WTC11 (cell line): ENCODE results near the gene MYH10. TPM values are rescaled to one million over a fixed set of nuclear protein-coding genes. Genes with fewer than 3 reads are reported as not detected.
A peak's percentile ranks its signal among the peaks of the same experiment; 100 is the strongest.

Experiments used
- ATAC-seq: fragments of 200-7000 bp; cut with Tn5 transposase; 2 replicates; pipeline ENCODE4 v1.10.0; 2021; ENCODE audit warnings: mild to moderate bottlenecking, moderate library complexity
- CTCF ChIA-PET: fragments of 300-600 bp; sonication (Branson Sonifier 250); formaldehyde crosslinking; loops from one replicate; lab custom pipeline; 2021; ENCODE audit warnings: antibody characterized with exemption; lab: Charles Lee
- POLR2A ChIA-PET: fragments of 350-600 bp; sonication (Branson Sonifier 250); formaldehyde crosslinking; loops from one replicate; lab custom pipeline; 2021; ENCODE audit warnings: antibody characterized with exemption; lab: Charles Lee
- DNase-seq: peaks from one replicate; pipeline ENCODE4 v3.0.0; 2021; ENCODE audit warnings: low spot score
- H3K27ac Mint-ChIP-seq: 2 replicates; pipeline ENCODE4 v1.8.0; 2021; ENCODE audit warnings: mixed read lengths
- H3K27me3 Mint-ChIP-seq: 2 replicates; pipeline ENCODE4 v1.8.0; 2021; ENCODE audit warnings: low read depth, mild to moderate bottlenecking, moderate library complexity, mixed read lengths
- H3K36me3 Mint-ChIP-seq: 2 replicates; pipeline ENCODE4 v1.8.0; 2021; ENCODE audit warnings: mixed read lengths
- H3K4me1 Mint-ChIP-seq: 2 replicates; pipeline ENCODE4 v1.8.0; 2022; ENCODE audit warnings: mixed read lengths
- H3K4me3 Mint-ChIP-seq: 2 replicates; pipeline ENCODE4 v1.8.0; 2021; ENCODE audit warnings: mild to moderate bottlenecking, moderate library complexity, mixed read lengths
- H3K9me3 Mint-ChIP-seq: 2 replicates; pipeline ENCODE4 v1.8.0; 2021; ENCODE audit warnings: mixed read lengths
- ATF1 ChIP-seq: sonication (generic); formaldehyde crosslinking; IDR thresholded peaks from 2 replicates; pipeline ENCODE4 v1.8.1; 2023; ENCODE audit warnings: mild to moderate bottlenecking, moderate library complexity, missing genetic modification reagents
- CBFB ChIP-seq: sonication (generic); formaldehyde crosslinking; IDR thresholded peaks from 2 replicates; pipeline ENCODE4 v1.8.1; 2022; ENCODE audit warnings: mild to moderate bottlenecking, low read depth, missing genetic modification reagents
- ELF4 ChIP-seq: sonication (generic); formaldehyde crosslinking; IDR thresholded peaks from 2 replicates; pipeline ENCODE4 v1.8.1; 2022; ENCODE audit warnings: low read depth, mild to moderate bottlenecking, moderate library complexity, missing genetic modification reagents
- FOXK1 ChIP-seq: sonication (generic); formaldehyde crosslinking; IDR thresholded peaks from 2 replicates; pipeline ENCODE4 v1.8.0; 2022; ENCODE audit warnings: mild to moderate bottlenecking, moderate library complexity, missing genetic modification reagents
- HMGA2 ChIP-seq: fragments of 250-450 bp; sonication (Bioruptor Pico); IDR thresholded peaks from 2 replicates; pipeline ENCODE4 v1.4.0; 2021; ENCODE audit warnings: mild to moderate bottlenecking, moderate library complexity
- JUN ChIP-seq: sonication (generic); formaldehyde crosslinking; IDR thresholded peaks from 2 replicates; pipeline ENCODE4 v1.8.0; 2023; ENCODE audit warnings: mild to moderate bottlenecking, missing genetic modification reagents
- NFYB ChIP-seq: sonication (generic); formaldehyde crosslinking; conservative IDR thresholded peaks from 2 replicates; pipeline ENCODE4 v1.8.0; 2022; ENCODE audit warnings: low read depth, missing genetic modification reagents
- SP1 ChIP-seq: sonication (generic); formaldehyde crosslinking; conservative IDR thresholded peaks from 2 replicates; pipeline ENCODE4 v1.8.1; 2022; ENCODE audit warnings: missing genetic modification reagents
- TEAD4 ChIP-seq: sonication (generic); formaldehyde crosslinking; IDR thresholded peaks from 2 replicates; pipeline ENCODE4 v1.8.0; 2022; ENCODE audit warnings: mild to moderate bottlenecking, missing genetic modification reagents
- TP53 ChIP-seq: sonication (generic); formaldehyde crosslinking; IDR thresholded peaks from 2 replicates; pipeline ENCODE4 v1.8.1; 2023; ENCODE audit warnings: mild to moderate bottlenecking, missing genetic modification reagents
- ZNF219 ChIP-seq: sonication (generic); formaldehyde crosslinking; IDR thresholded peaks from 2 replicates; pipeline ENCODE4 v1.8.0; 2023; ENCODE audit warnings: missing genetic modification reagents, mild to moderate bottlenecking, borderline replicate concordance
- total RNA-seq: library from RNA; stranded (reverse); gene quantifications from 3 replicates; pipeline ENCODE4 v1.2.3, GENCODE V29; 2021
- TF ChIP-seq, protein P1 (sequence below): sonication (generic); formaldehyde crosslinking; IDR thresholded peaks from 2 replicates; pipeline ENCODE4 v1.8.0; 2022; ENCODE audit warnings: missing genetic modification reagents
- TF ChIP-seq, protein P2 (sequence below): sonication (generic); formaldehyde crosslinking; IDR thresholded peaks from 2 replicates; pipeline ENCODE4 v1.8.1; 2023; ENCODE audit warnings: mild to moderate bottlenecking, moderate library complexity, missing genetic modification reagents
- TF ChIP-seq, protein P3 (sequence below): fragments of 200-600 bp; IDR thresholded peaks from 2 replicates; pipeline ENCODE4 v1.8.0; 2022; ENCODE audit warnings: antibody characterized with exemption
- TF ChIP-seq, protein P4 (sequence below): sonication (generic); formaldehyde crosslinking; IDR thresholded peaks from 2 replicates; pipeline ENCODE4 v1.8.1; 2023; ENCODE audit warnings: mild to moderate bottlenecking, missing genetic modification reagents, moderate library complexity
- TF ChIP-seq, protein P5 (sequence below): sonication (generic); formaldehyde crosslinking; IDR thresholded peaks from 2 replicates; pipeline ENCODE4 v1.8.0; 2023; ENCODE audit warnings: missing genetic modification reagents, mild to moderate bottlenecking, borderline replicate concordance

The MYH10 gene
- total RNA-seq, 1 experiment from 2014 or later = 231 TPM

DNA sequence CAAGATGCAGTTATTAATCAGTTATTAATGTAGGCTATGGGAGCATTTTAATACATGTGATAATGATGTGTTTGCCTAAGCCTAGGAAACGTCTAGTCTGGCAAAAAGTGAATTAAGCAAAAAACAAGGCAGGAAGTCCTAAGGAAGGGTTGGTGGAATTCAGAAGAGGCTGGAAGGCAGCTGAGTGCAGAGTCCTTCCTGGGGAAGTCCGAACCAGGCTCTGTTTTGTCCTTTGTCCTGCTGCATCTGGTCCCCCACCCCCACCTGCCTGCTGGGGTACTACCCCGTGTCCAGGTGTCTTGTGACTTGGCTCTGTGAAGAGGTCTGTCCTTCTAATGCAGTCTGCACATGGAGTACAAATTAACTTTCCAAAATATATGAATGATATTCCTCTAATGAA, 1.5 kb upstream of the MYH10 start:
- H3K36me3 Mint-ChIP-seq = 0 out of 2 replicates have a peak, but pooled peaks cover 2% of the 10 kb centered on the region
- ChIA-PET CTCF (interaction anchor here (0.6 to 3.9 kb wide), 4 partner anchors 11 to 114 kb away, joined by 3 to 21 read pairs (median 12); no protein-coding TSS in a partner anchor), POLR2A (no interaction called here)
- peaks cover 25% of the 10 kb centered on the region for H3K4me1 Mint-ChIP-seq
- no peaks in the 10 kb centered on the region for H3K9me3 Mint-ChIP-seq
- DNase-seq (peak; percentile 46), ATAC-seq (no peak)
- H3K27me3 Mint-ChIP-seq = no peaks in the 10 kb centered on the region
- TF ChIP-seq NFYB (no peak), CBFB (CRISPR knock-in tag) (no peak), ZNF219 (CRISPR knock-in tag) (no peak)
- TF ChIP-seq, protein P1, sequence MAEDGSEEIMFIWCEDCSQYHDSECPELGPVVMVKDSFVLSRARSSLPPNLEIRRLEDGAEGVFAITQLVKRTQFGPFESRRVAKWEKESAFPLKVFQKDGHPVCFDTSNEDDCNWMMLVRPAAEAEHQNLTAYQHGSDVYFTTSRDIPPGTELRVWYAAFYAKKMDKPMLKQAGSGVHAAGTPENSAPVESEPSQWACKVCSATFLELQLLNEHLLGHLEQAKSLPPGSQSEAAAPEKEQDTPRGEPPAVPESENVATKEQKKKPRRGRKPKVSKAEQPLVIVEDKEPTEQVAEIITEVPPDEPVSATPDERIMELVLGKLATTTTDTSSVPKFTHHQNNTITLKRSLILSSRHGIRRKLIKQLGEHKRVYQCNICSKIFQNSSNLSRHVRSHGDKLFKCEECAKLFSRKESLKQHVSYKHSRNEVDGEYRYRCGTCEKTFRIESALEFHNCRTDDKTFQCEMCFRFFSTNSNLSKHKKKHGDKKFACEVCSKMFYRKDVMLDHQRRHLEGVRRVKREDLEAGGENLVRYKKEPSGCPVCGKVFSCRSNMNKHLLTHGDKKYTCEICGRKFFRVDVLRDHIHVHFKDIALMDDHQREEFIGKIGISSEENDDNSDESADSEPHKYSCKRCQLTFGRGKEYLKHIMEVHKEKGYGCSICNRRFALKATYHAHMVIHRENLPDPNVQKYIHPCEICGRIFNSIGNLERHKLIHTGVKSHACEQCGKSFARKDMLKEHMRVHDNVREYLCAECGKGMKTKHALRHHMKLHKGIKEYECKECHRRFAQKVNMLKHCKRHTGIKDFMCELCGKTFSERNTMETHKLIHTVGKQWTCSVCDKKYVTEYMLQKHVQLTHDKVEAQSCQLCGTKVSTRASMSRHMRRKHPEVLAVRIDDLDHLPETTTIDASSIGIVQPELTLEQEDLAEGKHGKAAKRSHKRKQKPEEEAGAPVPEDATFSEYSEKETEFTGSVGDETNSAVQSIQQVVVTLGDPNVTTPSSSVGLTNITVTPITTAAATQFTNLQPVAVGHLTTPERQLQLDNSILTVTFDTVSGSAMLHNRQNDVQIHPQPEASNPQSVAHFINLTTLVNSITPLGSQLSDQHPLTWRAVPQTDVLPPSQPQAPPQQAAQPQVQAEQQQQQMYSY (CRISPR knock-in tag) = peak; percentile 93
- TF ChIP-seq, all 79 proteins: peak for 1
- Mint-ChIP-seq H3K27ac (peak overlapping the region; percentile 74), H3K4me3 (peak overlapping the region; percentile 82)

DNA sequence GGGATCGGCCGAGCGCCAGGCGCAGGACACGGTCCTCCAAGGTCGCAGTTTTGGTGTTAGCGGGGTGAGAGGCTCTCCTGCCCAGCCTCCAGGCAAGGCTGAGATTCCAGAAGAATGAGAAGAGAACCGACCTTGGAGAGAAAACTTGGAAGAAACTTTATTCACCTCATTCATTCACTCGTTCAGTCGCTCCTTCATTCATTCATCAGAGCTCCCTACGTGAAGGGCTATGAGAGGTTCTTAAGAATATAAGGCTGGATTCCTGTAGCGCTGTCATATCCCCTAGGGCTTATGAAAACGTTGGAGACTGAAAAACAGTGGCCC, 991 bp upstream of the MYH10 start:
- H3K4me1 Mint-ChIP-seq = peaks cover 26% of the 10 kb centered on the region
- peak overlapping the region; percentile 92 for H3K27ac Mint-ChIP-seq
- 0 out of 2 replicates have a peak, but pooled peaks cover 2% of the 10 kb centered on the region for H3K36me3 Mint-ChIP-seq
- CTCF ChIA-PET = interaction anchor here (1.1 to 3.9 kb wide), 7 partner anchors 12 to 195 kb away, joined by 3 to 21 read pairs (median 7); no protein-coding TSS in a partner anchor
- H3K4me3 Mint-ChIP-seq = peak overlapping the region; percentile 82
- no peak for DNase-seq
- no peaks in the 10 kb centered on the region for H3K9me3 Mint-ChIP-seq
- no peak for TF ChIP-seq ATF1 (CRISPR knock-in tag)
- TF ChIP-seq, protein P2, sequence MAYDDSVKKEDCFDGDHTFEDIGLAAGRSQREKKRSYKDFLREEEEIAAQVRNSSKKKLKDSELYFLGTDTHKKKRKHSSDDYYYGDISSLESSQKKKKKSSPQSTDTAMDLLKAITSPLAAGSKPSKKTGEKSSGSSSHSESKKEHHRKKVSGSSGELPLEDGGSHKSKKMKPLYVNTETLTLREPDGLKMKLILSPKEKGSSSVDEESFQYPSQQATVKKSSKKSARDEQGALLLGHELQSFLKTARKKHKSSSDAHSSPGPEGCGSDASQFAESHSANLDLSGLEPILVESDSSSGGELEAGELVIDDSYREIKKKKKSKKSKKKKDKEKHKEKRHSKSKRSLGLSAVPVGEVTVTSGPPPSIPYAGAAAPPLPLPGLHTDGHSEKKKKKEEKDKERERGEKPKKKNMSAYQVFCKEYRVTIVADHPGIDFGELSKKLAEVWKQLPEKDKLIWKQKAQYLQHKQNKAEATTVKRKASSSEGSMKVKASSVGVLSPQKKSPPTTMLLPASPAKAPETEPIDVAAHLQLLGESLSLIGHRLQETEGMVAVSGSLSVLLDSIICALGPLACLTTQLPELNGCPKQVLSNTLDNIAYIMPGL (CRISPR knock-in tag) = 0 out of 2 replicates have a peak, but pooled peaks have one; percentile 17
- POLR2A ChIA-PET = interaction anchor here (0.9 to 3.2 kb wide), 4 partner anchors 12 to 108 kb away, joined by 3 to 25 read pairs (median 7); no protein-coding TSS in a partner anchor
- H3K27me3 Mint-ChIP-seq = no peaks in the 10 kb centered on the region
- no peak for ATAC-seq

DNA sequence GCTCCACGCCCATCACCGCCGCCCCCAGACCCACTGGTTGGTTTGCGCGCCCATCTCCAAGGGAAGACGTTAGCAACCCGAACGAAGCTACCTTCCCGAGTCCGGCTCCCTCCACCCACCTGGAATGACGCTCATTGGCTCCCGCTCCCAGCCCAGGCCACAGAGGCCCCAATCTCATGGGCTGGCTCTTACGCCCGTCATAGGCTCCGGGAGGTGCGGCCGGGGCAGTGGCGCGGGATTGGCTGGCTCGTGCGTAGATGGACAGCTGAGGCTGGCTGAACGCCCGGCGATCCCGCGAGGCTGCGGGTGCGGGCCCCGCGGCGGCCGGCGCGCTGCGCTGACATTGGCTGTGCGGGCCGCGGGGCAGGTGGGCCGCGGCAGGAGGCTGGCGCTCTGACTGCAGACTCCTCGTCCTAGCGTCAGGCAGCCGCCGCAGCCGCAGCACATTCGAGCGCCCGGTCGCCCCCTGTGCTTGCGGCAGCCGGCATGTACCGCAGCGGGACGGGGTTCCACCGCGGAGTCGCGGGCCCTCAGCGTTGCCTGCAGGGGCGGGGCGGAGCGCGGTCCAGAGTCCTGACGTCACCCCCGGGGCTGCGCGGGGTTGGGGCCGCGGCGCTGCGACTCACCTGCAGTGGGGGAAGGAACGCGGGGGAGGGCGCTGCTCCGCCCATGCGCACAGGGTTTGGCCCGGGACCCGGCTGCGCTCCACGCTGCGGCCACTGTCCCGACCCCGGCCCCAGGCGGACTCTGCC, 453 bp upstream of the MYH10 start:
- Mint-ChIP-seq H3K9me3 (no peaks in the 10 kb centered on the region), H3K27ac (peak overlapping the region; percentile 92), H3K4me1 (peaks cover 26% of the 10 kb centered on the region), H3K4me3 (peak overlapping the region; percentile 97), H3K27me3 (no peaks in the 10 kb centered on the region), H3K36me3 (0 out of 2 replicates have a peak, but pooled peaks cover 2% of the 10 kb centered on the region)
- ChIA-PET CTCF (interaction anchor here (0.6 to 3.9 kb wide), 15 partner anchors 12 to 706 kb away, joined by 3 to 21 read pairs (median 4); partner anchors contain the start of gene MFSD6L), POLR2A (interaction anchor here (0.6 to 3.2 kb wide), 14 partner anchors 13 to 678 kb away, joined by 3 to 25 read pairs (median 4); partner anchors contain the start of gene NDEL1)
- peak; percentile 93 for ATAC-seq
- peak; percentile 99 for DNase-seq
- TF ChIP-seq, protein P3, sequence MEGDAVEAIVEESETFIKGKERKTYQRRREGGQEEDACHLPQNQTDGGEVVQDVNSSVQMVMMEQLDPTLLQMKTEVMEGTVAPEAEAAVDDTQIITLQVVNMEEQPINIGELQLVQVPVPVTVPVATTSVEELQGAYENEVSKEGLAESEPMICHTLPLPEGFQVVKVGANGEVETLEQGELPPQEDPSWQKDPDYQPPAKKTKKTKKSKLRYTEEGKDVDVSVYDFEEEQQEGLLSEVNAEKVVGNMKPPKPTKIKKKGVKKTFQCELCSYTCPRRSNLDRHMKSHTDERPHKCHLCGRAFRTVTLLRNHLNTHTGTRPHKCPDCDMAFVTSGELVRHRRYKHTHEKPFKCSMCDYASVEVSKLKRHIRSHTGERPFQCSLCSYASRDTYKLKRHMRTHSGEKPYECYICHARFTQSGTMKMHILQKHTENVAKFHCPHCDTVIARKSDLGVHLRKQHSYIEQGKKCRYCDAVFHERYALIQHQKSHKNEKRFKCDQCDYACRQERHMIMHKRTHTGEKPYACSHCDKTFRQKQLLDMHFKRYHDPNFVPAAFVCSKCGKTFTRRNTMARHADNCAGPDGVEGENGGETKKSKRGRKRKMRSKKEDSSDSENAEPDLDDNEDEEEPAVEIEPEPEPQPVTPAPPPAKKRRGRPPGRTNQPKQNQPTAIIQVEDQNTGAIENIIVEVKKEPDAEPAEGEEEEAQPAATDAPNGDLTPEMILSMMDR = peak; percentile 18; the same call in 1 of the 2 replicates
- TF ChIP-seq, protein P4, sequence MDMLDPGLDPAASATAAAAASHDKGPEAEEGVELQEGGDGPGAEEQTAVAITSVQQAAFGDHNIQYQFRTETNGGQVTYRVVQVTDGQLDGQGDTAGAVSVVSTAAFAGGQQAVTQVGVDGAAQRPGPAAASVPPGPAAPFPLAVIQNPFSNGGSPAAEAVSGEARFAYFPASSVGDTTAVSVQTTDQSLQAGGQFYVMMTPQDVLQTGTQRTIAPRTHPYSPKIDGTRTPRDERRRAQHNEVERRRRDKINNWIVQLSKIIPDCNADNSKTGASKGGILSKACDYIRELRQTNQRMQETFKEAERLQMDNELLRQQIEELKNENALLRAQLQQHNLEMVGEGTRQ (CRISPR knock-in tag) = peak; percentile 37; the same call in 1 of the 2 replicates
- TF ChIP-seq, protein P5, sequence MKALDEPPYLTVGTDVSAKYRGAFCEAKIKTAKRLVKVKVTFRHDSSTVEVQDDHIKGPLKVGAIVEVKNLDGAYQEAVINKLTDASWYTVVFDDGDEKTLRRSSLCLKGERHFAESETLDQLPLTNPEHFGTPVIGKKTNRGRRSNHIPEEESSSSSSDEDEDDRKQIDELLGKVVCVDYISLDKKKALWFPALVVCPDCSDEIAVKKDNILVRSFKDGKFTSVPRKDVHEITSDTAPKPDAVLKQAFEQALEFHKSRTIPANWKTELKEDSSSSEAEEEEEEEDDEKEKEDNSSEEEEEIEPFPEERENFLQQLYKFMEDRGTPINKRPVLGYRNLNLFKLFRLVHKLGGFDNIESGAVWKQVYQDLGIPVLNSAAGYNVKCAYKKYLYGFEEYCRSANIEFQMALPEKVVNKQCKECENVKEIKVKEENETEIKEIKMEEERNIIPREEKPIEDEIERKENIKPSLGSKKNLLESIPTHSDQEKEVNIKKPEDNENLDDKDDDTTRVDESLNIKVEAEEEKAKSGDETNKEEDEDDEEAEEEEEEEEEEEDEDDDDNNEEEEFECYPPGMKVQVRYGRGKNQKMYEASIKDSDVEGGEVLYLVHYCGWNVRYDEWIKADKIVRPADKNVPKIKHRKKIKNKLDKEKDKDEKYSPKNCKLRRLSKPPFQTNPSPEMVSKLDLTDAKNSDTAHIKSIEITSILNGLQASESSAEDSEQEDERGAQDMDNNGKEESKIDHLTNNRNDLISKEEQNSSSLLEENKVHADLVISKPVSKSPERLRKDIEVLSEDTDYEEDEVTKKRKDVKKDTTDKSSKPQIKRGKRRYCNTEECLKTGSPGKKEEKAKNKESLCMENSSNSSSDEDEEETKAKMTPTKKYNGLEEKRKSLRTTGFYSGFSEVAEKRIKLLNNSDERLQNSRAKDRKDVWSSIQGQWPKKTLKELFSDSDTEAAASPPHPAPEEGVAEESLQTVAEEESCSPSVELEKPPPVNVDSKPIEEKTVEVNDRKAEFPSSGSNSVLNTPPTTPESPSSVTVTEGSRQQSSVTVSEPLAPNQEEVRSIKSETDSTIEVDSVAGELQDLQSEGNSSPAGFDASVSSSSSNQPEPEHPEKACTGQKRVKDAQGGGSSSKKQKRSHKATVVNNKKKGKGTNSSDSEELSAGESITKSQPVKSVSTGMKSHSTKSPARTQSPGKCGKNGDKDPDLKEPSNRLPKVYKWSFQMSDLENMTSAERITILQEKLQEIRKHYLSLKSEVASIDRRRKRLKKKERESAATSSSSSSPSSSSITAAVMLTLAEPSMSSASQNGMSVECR (CRISPR knock-in tag) = peak; percentile 82; the same call in 1 of the 2 replicates
- TF ChIP-seq NFYB (peak; percentile 99), ELF4 (0 out of 2 replicates have a peak, but pooled peaks have one; percentile 37), JUN (CRISPR knock-in tag) (peak; percentile 73; the same call in 1 of the 2 replicates), FOXK1 (CRISPR knock-in tag) (peak; percentile 48), HMGA2 (CRISPR knock-in tag) (no peak), CBFB (CRISPR knock-in tag) (peak; percentile 67; the same call in 1 of the 2 replicates), TP53 (CRISPR knock-in tag) (peak; percentile 74; the same call in 1 of the 2 replicates), TEAD4 (CRISPR knock-in tag) (no peak), SP1 (CRISPR knock-in tag) (peak; percentile 49; the same call in 1 of the 2 replicates)
